GM19239 (cell line): ENCODE measurements around the gene DDX10.
"Not testable (repeated sequence)": the region's sequence is repeated elsewhere in the genome, so short reads cannot be mapped to it uniquely, and the experiment has no call there.

Source experiments
- DNase-seq: peaks from one replicate; pipeline ENCODE4 v3.0.0; 2011; ENCODE audit warnings: low spot score; ENCODE audit not compliant: insufficient read length
- FAIRE-seq: peaks from 2 replicates; lab custom pipeline; 2011; peaks lifted over from hg19 to GRCh38; lab: Jason Lieb, UNC

The DDX10 gene

GRCh38 chr11:108805030-108805429 is 140.2 kb downstream of the DDX10 start:
- DNase-seq: no peak
- no peak for FAIRE-seq

GRCh38 chr11:108807262-108807661 is 142.4 kb downstream of the DDX10 start:
- FAIRE-seq (no peak), DNase-seq (no peak)

GRCh38 chr11:108813086-108813485 is 148.2 kb downstream of the DDX10 start:
- DNase-seq (no peak), FAIRE-seq (no peak)

- FAIRE-seq (no peak), DNase-seq (no peak)
Measured at GRCh38 chr11:108817976-108818375, 153.1 kb downstream of the DDX10 start.

GRCh38 chr11:108818971-108819370 is 154.1 kb downstream of the DDX10 start:
- FAIRE-seq: no peak
- no peak for DNase-seq

GRCh38 chr11:108819957-108820356 is 155.1 kb downstream of the DDX10 start:
- FAIRE-seq: no peak
- DNase-seq: no peak

- not testable (repeated sequence) for DNase-seq, FAIRE-seq
Measured at GRCh38 chr11:108823960-108824359, 159.1 kb downstream of the DDX10 start.

GRCh38 chr11:108824545-108824944 is 159.7 kb downstream of the DDX10 start:
- DNase-seq: no peak
- no peak for FAIRE-seq

- FAIRE-seq: no peak
- DNase-seq: no peak
Measured at GRCh38 chr11:108825381-108825780, 160.5 kb downstream of the DDX10 start.

GRCh38 chr11:108826136-108826535 is 161.3 kb downstream of the DDX10 start:
- no peak for FAIRE-seq
- DNase-seq: no peak

GRCh38 chr11:108835624-108836023 is 170.8 kb downstream of the DDX10 start:
- no peak for DNase-seq
- no peak for FAIRE-seq

GRCh38 chr11:108836541-108836940 is 171.7 kb downstream of the DDX10 start:
- DNase-seq: no peak
- no peak for FAIRE-seq

- FAIRE-seq (peak; percentile 55), DNase-seq (no peak)
Measured at GRCh38 chr11:108838102-108838791, 173.4 kb downstream of the DDX10 start.

GRCh38 chr11:108838792-108839105 is 173.9 kb downstream of the DDX10 start:
- DNase-seq: no peak

GRCh38 chr11:108846009-108846408 is 181.1 kb downstream of the DDX10 start:
- no peak for FAIRE-seq

More at GRCh38 chr11:108838792-108839105, 173.9 kb downstream of the DDX10 start:
- FAIRE-seq: no peak

GRCh38 chr11:108847298-108847990 is 182.6 kb downstream of the DDX10 start:
- DNase-seq (no peak), FAIRE-seq (peak; percentile 45)

More at GRCh38 chr11:108846009-108846408, 181.1 kb downstream of the DDX10 start:
- no peak for DNase-seq

GRCh38 chr11:108851781-108852180 is 186.9 kb downstream of the DDX10 start:
- FAIRE-seq (no peak), DNase-seq (no peak)

- no peak for FAIRE-seq
Measured at GRCh38 chr11:108852701-108853100, 187.8 kb downstream of the DDX10 start.

GRCh38 chr11:108853151-108853550 is 188.3 kb downstream of the DDX10 start:
- no peak for DNase-seq
- FAIRE-seq: no peak

More at GRCh38 chr11:108852701-108853100, 187.8 kb downstream of the DDX10 start:
- DNase-seq: no peak

GRCh38 chr11:108853864-108854263 is 189.0 kb downstream of the DDX10 start:
- FAIRE-seq (peak; percentile 96), DNase-seq (no peak)

- no peak for FAIRE-seq
Measured at GRCh38 chr11:108854346-108854745, 189.5 kb downstream of the DDX10 start.

GRCh38 chr11:108857382-108857781 is 192.5 kb downstream of the DDX10 start:
- FAIRE-seq (no peak), DNase-seq (no peak)

More at GRCh38 chr11:108854346-108854745, 189.5 kb downstream of the DDX10 start:
- DNase-seq: peak; percentile 21
